ENCODE measurements around the gene TNS1. TPM values are rescaled to one million over a fixed set of nuclear protein-coding genes. Genes with fewer than 3 reads are reported as not detected.

Gene TNS1
- polyA plus RNA-seq, 3 donors = 55.2 to 58.0 (median 56.0) TPM

- no peak for DNase-seq (ENCODE audit: low read depth in 3 of 3, low spot score in 2 of 3)
Observed at GRCh38 chr2:217857624-217858506, 144.9 kb downstream of the TNS1 start.

- DNase-seq (ENCODE audit: low read depth in 3 of 3, low spot score in 2 of 3) = no peak
Observed at GRCh38 chr2:217856871-217857270, 145.9 kb downstream of the TNS1 start.

- no peak for DNase-seq (ENCODE audit: low read depth in 3 of 3, low spot score in 2 of 3)
Observed at GRCh38 chr2:217856159-217856558, 146.6 kb downstream of the TNS1 start.

- no peak for DNase-seq (ENCODE audit: low read depth in 3 of 3, low spot score in 2 of 3)
Observed at GRCh38 chr2:217854684-217855420, 147.9 kb downstream of the TNS1 start.

- DNase-seq (ENCODE audit: low read depth in 3 of 3, low spot score in 2 of 3) = no peak
Observed at GRCh38 chr2:217853961-217854360, 148.8 kb downstream of the TNS1 start.

- no peak for DNase-seq (ENCODE audit: low read depth in 3 of 3, low spot score in 2 of 3)
Observed at GRCh38 chr2:217853301-217853881, 149.4 kb downstream of the TNS1 start.

GRCh38 chr2:217852555-217853211 is 150.1 kb downstream of the TNS1 start:
- DNase-seq (ENCODE audit: low read depth in 3 of 3, low spot score in 2 of 3) = no peak

- DNase-seq (ENCODE audit: low read depth in 3 of 3, low spot score in 2 of 3) = no peak
Observed at GRCh38 chr2:217851191-217852020, 151.4 kb downstream of the TNS1 start.

- no peak for DNase-seq (ENCODE audit: low read depth in 3 of 3, low spot score in 2 of 3)
Observed at GRCh38 chr2:217849154-217849975, 153.4 kb downstream of the TNS1 start.

GRCh38 chr2:217848351-217848957 is 154.3 kb downstream of the TNS1 start:
- DNase-seq (ENCODE audit: low read depth in 3 of 3, low spot score in 2 of 3) = no peak

GRCh38 chr2:217847552-217848350 is 155.0 kb downstream of the TNS1 start:
- DNase-seq (ENCODE audit: low read depth in 3 of 3, low spot score in 2 of 3) = no peak

- DNase-seq (ENCODE audit: low read depth in 3 of 3, low spot score in 2 of 3) = no peak
Observed at GRCh38 chr2:217847115-217847514, 155.7 kb downstream of the TNS1 start.

GRCh38 chr2:217846321-217846743 is 156.5 kb downstream of the TNS1 start:
- no peak for DNase-seq (ENCODE audit: low read depth in 3 of 3, low spot score in 2 of 3)

GRCh38 chr2:217845301-217845700 is 157.5 kb downstream of the TNS1 start:
- no peak for DNase-seq (ENCODE audit: low read depth in 3 of 3, low spot score in 2 of 3)

- no peak for DNase-seq (ENCODE audit: low read depth in 3 of 3, low spot score in 2 of 3)
Observed at GRCh38 chr2:217844696-217845095, 158.1 kb downstream of the TNS1 start.

GRCh38 chr2:217843324-217843723 is 159.5 kb downstream of the TNS1 start:
- DNase-seq (ENCODE audit: low read depth in 3 of 3, low spot score in 2 of 3) = no peak

GRCh38 chr2:217842017-217842416 is 160.8 kb downstream of the TNS1 start:
- DNase-seq (ENCODE audit: low read depth in 3 of 3, low spot score in 2 of 3) = no peak

GRCh38 chr2:217840522-217840921 is 162.3 kb downstream of the TNS1 start:
- DNase-seq (ENCODE audit: low read depth in 3 of 3, low spot score in 2 of 3) = no peak

Measured in right renal cortex interstitium (tissue), 3 donors.